PC-3 (cell line): ENCODE data around the gene VSTM2B. TPM values are rescaled to one million over a fixed set of nuclear protein-coding genes. Genes with fewer than 3 reads are reported as not detected.

Experiments used
- ATAC-seq: fragments of 200-7000 bp; cut with Tn5 transposase; 2 replicates; pipeline ENCODE4 v1.9.1; 2020; ENCODE audit warnings: mild to moderate bottlenecking, moderate library complexity
- BruUV-seq: library from RNA; stranded (reverse); fragments of 400-500 nt; replicated peaks from 2 replicates; lab custom pipeline; 2021; lab: Mats Ljungman, UMichigan
- CTCF ChIA-PET: fragments of 300-600 bp; sonication (Branson Sonifier 250); formaldehyde crosslinking; loops from one replicate; lab custom pipeline; 2022; ENCODE audit warnings: antibody characterized with exemption; lab: Charles Lee
- POLR2A ChIA-PET: fragments of 300-600 bp; sonication (Branson Sonifier 250); formaldehyde crosslinking; loops from one replicate; lab custom pipeline; 2022; ENCODE audit warnings: antibody characterized with exemption; ENCODE audit not compliant: unreplicated experiment; lab: Charles Lee
- DNase-seq: peaks from one replicate; pipeline ENCODE4 v3.0.0-alpha.2; 2015
- H2AFZ ChIP-seq: fragments of 300-600 bp; sonication (generic); 2 replicates; pipeline ENCODE4 v1.6.0; 2016; ENCODE audit warnings: antibody characterized with exemption, low read length
- H3F3A ChIP-seq: fragments of 300-600 bp; sonication (generic); one replicate; pipeline ENCODE4 v1.6.0; 2017; ENCODE audit warnings: antibody characterized with exemption, low read length, control low read depth, mild to moderate bottlenecking; ENCODE audit not compliant: unreplicated experiment
- H3K27ac ChIP-seq: fragments of 300-600 bp; sonication (generic); 2 replicates; pipeline ENCODE4 v1.5.1; 2016; ENCODE audit warnings: mild to moderate bottlenecking, low read length
- H3K27me3 ChIP-seq: fragments of 300-600 bp; sonication (generic); 2 replicates; pipeline ENCODE4 v1.6.1; 2016; ENCODE audit warnings: low read length, mixed read lengths
- H3K36me3 ChIP-seq: fragments of 300-600 bp; sonication (generic); 2 replicates; pipeline ENCODE4 v1.6.1; 2016; ENCODE audit warnings: low read depth, mixed run types, low read length, mixed read lengths
- H3K4me1 ChIP-seq: fragments of 300-600 bp; sonication (generic); 2 replicates; pipeline ENCODE4 v1.5.1; 2016; ENCODE audit warnings: low read length; ENCODE audit not compliant: insufficient read depth
- H3K4me2 ChIP-seq: fragments of 300-600 bp; sonication (generic); 2 replicates; pipeline ENCODE4 v1.6.0; 2016; ENCODE audit warnings: low read length
- H3K4me3 ChIP-seq: fragments of 300-600 bp; sonication (generic); 2 replicates; pipeline ENCODE4 v1.5.1; 2016; ENCODE audit warnings: mild to moderate bottlenecking, low read length, mixed read lengths
- H3K79me2 ChIP-seq: fragments of 300-600 bp; sonication (generic); 2 replicates; pipeline ENCODE4 v1.6.1; 2017; ENCODE audit warnings: low read length, mixed read lengths
- H3K9ac ChIP-seq: fragments of 300-600 bp; sonication (generic); 2 replicates; pipeline ENCODE4 v1.6.0; 2016; ENCODE audit warnings: mild to moderate bottlenecking, low read length
- H3K9me2 ChIP-seq: fragments of 300-600 bp; sonication (generic); replicated peaks from 2 replicates; pipeline ENCODE4 v1.6.1; 2016; ENCODE audit warnings: mixed run types, low read length, mixed read lengths
- H3K9me3 ChIP-seq: fragments of 300-600 bp; sonication (generic); 2 replicates; pipeline ENCODE4 v1.6.1; 2016; ENCODE audit warnings: low read length, mixed read lengths
- H4K20me1 ChIP-seq: fragments of 300-600 bp; sonication (generic); 2 replicates; pipeline ENCODE4 v1.6.1; 2016; ENCODE audit warnings: low read length, mixed read lengths
- CTCF ChIP-seq: fragments of 300-600 bp; sonication (generic); conservative IDR thresholded peaks from 2 replicates; pipeline ENCODE4 v1.5.1; 2017; ENCODE audit warnings: antibody characterized with exemption, low read depth, mild to moderate bottlenecking, low read length
- EZH2 ChIP-seq: fragments of 300-600 bp; sonication (generic); IDR thresholded peaks from one replicate; pipeline ENCODE4 v1.6.1; 2017; ENCODE audit warnings: antibody characterized with exemption, mild to moderate bottlenecking, low read length; ENCODE audit not compliant: unreplicated experiment
- EZH2phosphoT487 ChIP-seq: fragments of 300-600 bp; sonication (generic); IDR thresholded peaks from 2 replicates; pipeline ENCODE4 v1.6.1; 2018; ENCODE audit warnings: mild to moderate bottlenecking, antibody characterized with exemption, low read length, borderline replicate concordance
- intact Hi-C: fragments of 100-400 bp; cut with micrococcal nuclease; formaldehyde crosslinking; loops from 2 replicates; pipeline ENCODE4 v1.9.0; 2023
- total RNA-seq: library from RNA; depleted of rRNA; stranded (reverse); fragments of >200 nt; gene quantifications from 2 replicates; pipeline ENCODE4 v1.2.3, GENCODE V29; 2014

Gene VSTM2B
- total RNA-seq, 1 experiment from 2014 or later: not detected

GRCh38 chr19:29539131-29539530, 13.3 kb downstream of the VSTM2B start:
- no peaks in the 10 kb centered on the region for H3K9me3 ChIP-seq
- intact Hi-C loops: no loop called here
- H3K4me1 ChIP-seq: no peaks in the 10 kb centered on the region
- H4K20me1 ChIP-seq: no peaks in the 10 kb centered on the region
- ATAC-seq (no peak), DNase-seq (no peak)
- no TSS peak for BruUV-seq
- POLR2A ChIA-PET: no interaction called here
- H3K4me3 ChIP-seq: no peak overlapping the region
- no peak overlapping the region for H2AFZ ChIP-seq
- no peaks in the 10 kb centered on the region for H3K9me2 ChIP-seq
- no peaks in the 10 kb centered on the region for H3F3A ChIP-seq
- no peak overlapping the region for H3K9ac ChIP-seq
- no peaks in the 10 kb centered on the region for H3K79me2 ChIP-seq
- no peak overlapping the region for H3K27ac ChIP-seq
- H3K36me3 ChIP-seq: no peaks in the 10 kb centered on the region
- H3K27me3 ChIP-seq: peaks cover 5% of the 10 kb centered on the region; the same call in 1 of the 2 replicates
- no peak for TF ChIP-seq EZH2
- no peak for TF ChIP-seq CTCF
- TF ChIP-seq EZH2phosphoT487: no peak
- no peak overlapping the region for H3K4me2 ChIP-seq
- CTCF ChIA-PET: no interaction called here

DNA sequence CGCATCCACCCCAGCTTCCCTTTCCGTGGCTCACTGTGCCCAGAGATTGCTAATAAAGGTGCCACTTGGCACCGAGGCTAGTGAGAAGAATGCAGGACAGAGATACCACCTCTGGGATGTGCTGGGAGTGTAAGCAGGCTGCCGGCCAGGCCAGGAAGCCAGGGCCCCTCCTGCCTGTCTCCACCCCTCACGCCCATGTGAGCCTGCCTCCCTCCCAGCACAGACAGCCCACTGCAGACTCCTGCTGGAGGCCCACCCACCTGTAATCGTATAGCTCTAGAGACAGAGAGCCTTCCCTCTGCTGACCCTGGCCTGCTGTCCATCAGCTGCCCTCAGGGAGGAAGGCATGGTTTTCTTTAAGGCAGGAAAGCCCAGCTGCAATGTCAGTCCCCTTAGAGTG, 13.9 kb downstream of the VSTM2B start:
- DNase-seq (no peak), ATAC-seq (no peak)
- Histone ChIP-seq H3K4me3 (no peak overlapping the region), H3F3A (no peaks in the 10 kb centered on the region), H3K27me3 (peaks cover 5% of the 10 kb centered on the region; the same call in 1 of the 2 replicates), H3K9me3 (no peaks in the 10 kb centered on the region), H3K9ac (no peak overlapping the region), H3K4me2 (no peak overlapping the region), H3K36me3 (no peaks in the 10 kb centered on the region), H3K4me1 (no peaks in the 10 kb centered on the region), H2AFZ (no peak overlapping the region), H3K79me2 (no peaks in the 10 kb centered on the region), H3K9me2 (no peaks in the 10 kb centered on the region), H4K20me1 (no peaks in the 10 kb centered on the region), H3K27ac (no peak overlapping the region)
- intact Hi-C loops: no loop called here
- TF ChIP-seq EZH2phosphoT487 (no peak), CTCF (no peak), EZH2 (no peak)
- no TSS peak for BruUV-seq
- ChIA-PET POLR2A (no interaction called here), CTCF (no interaction called here)

- intact Hi-C loops: no loop called here
- POLR2A ChIA-PET: no interaction called here
- no peak overlapping the region for H3K27ac ChIP-seq
- H3K4me3 ChIP-seq: no peak overlapping the region
- H3K79me2 ChIP-seq: no peaks in the 10 kb centered on the region
- H3K9me3 ChIP-seq: no peaks in the 10 kb centered on the region
- H3K9me2 ChIP-seq: no peaks in the 10 kb centered on the region
- DNase-seq: no peak
- H3K36me3 ChIP-seq: no peaks in the 10 kb centered on the region
- H3K27me3 ChIP-seq: peaks cover 5% of the 10 kb centered on the region; the same call in 1 of the 2 replicates
- no peak overlapping the region for H3K9ac ChIP-seq
- no peak overlapping the region for H2AFZ ChIP-seq
- no peaks in the 10 kb centered on the region for H4K20me1 ChIP-seq
- H3K4me1 ChIP-seq: no peaks in the 10 kb centered on the region
- TF ChIP-seq EZH2phosphoT487 (no peak), EZH2 (no peak), CTCF (no peak)
- H3K4me2 ChIP-seq: no peak overlapping the region
- BruUV-seq: no TSS peak
- ATAC-seq: no peak
- no peaks in the 10 kb centered on the region for H3F3A ChIP-seq
- CTCF ChIA-PET: no interaction called here
Measured at GRCh38 chr19:29540114-29540513, 14.3 kb downstream of the VSTM2B start.
